Keratinocyte (primary cell): ENCODE data around the gene PRKAR1B. TPM values are rescaled to one million over a fixed set of nuclear protein-coding genes. Genes with fewer than 3 reads are reported as not detected.

Experiments used
- DNase-seq: peaks from one replicate; pipeline ENCODE4 v3.0.0-alpha.2; 2011; ENCODE audit warnings: low read depth, missing footprints, low spot score
- FAIRE-seq: peaks from 2 replicates; lab custom pipeline; 2011; peaks lifted over from hg19 to GRCh38; lab: Jason Lieb, UNC
- H2AFZ ChIP-seq: 2 replicates; pipeline ENCODE4 v1.6.0; 2012; ENCODE audit warnings: low read length, control low read depth, inconsistent platforms; ENCODE audit not compliant: control insufficient read depth
- H3K27ac ChIP-seq: 2 replicates; pipeline ENCODE4 v1.5.1; 2011; ENCODE audit warnings: low read length; ENCODE audit not compliant: control insufficient read depth, insufficient read depth
- H3K27me3 ChIP-seq: 3 replicates; pipeline ENCODE4 v1.6.0; 2011; ENCODE audit warnings: low read length; ENCODE audit not compliant: control insufficient read depth, insufficient read depth; ENCODE audit errors: extremely low read depth
- H3K36me3 ChIP-seq, 2 experiments: 2 replicates in 1 of 2; 3 replicates in 1 of 2; pipeline ENCODE4 v1.5.1; 2011; ENCODE audit warnings: low read length in 2 of 2, mild to moderate bottlenecking in 1 of 2; ENCODE audit not compliant: control insufficient read depth in 2 of 2, insufficient read depth in 2 of 2; ENCODE audit errors: extremely low read depth in 1 of 2
- H3K4me1 ChIP-seq: 3 replicates; pipeline ENCODE4 v1.5.1; 2011; ENCODE audit warnings: low read length; ENCODE audit not compliant: control insufficient read depth, insufficient read depth; ENCODE audit errors: extremely low read depth
- H3K4me2 ChIP-seq: 3 replicates; pipeline ENCODE4 v1.6.0; 2011; ENCODE audit warnings: low read depth, low read length; ENCODE audit not compliant: control insufficient read depth, insufficient read depth; ENCODE audit errors: extremely low read depth
- H3K4me3 ChIP-seq, 3 experiments: fragments of 200-600 bp in 1 of 3; sonication (generic) in 1 of 3; 2 replicates in 2 of 3; 3 replicates in 1 of 3; pipeline ENCODE4 v1.5.1; 2011 to 2016; ENCODE audit warnings: low read length in 3 of 3, mild to moderate bottlenecking in 3 of 3, control low read depth in 2 of 3, inconsistent platforms in 1 of 3, low read depth in 1 of 3, mixed read lengths in 1 of 3, mixed run types in 1 of 3, moderate library complexity in 1 of 3; ENCODE audit not compliant: control insufficient read depth in 2 of 3, insufficient read depth in 2 of 3; ENCODE audit errors: extremely low read depth in 1 of 3
- H3K79me2 ChIP-seq: 2 replicates; pipeline ENCODE4 v1.6.0; 2012; ENCODE audit warnings: low read length; ENCODE audit not compliant: control insufficient read depth, insufficient read depth
- H3K9ac ChIP-seq: 3 replicates; pipeline ENCODE4 v1.6.0; 2011; ENCODE audit warnings: low read length; ENCODE audit not compliant: control insufficient read depth, insufficient read depth; ENCODE audit errors: extremely low read depth
- H3K9me1 ChIP-seq: 3 replicates; pipeline ENCODE4 v1.6.0; 2011; ENCODE audit warnings: low read length; ENCODE audit not compliant: control insufficient read depth, insufficient read depth; ENCODE audit errors: extremely low read depth
- H3K9me3 ChIP-seq: 2 replicates; pipeline ENCODE4 v1.5.1; 2012; ENCODE audit warnings: low read depth, low read length; ENCODE audit not compliant: control insufficient read depth
- H4K20me1 ChIP-seq: 3 replicates; pipeline ENCODE4 v1.6.0; 2011; ENCODE audit warnings: low read length; ENCODE audit not compliant: control insufficient read depth, insufficient read depth; ENCODE audit errors: extremely low read depth
- EZH2 ChIP-seq: IDR thresholded peaks from one replicate; pipeline ENCODE4 v1.6.1; 2012; ENCODE audit warnings: inconsistent platforms, mild to moderate bottlenecking, low read length, moderate library complexity
- dilution Hi-C: fragments of 300-500 bp; cut with MboI; formaldehyde crosslinking; loops from one replicate; pipeline ENCODE4 v1.7.0; 2020; ENCODE audit warnings: low sequenced_read_pairs; ENCODE audit not compliant: extremely low pct_ligation_motif_present
- polyA plus RNA-seq, 5 experiments: library from polyadenylated mRNA; depleted of rRNA in 3 of 5; stranded (reverse) in 3 of 5; stranded (forward) in 1 of 5; unstranded in 1 of 5; fragments of >200 nt; gene quantifications; 1 replicate in 1 of 5; 2 replicates in 3 of 5; 3 replicates in 1 of 5; pipeline versions ENCODE4 v1.2.1 to v1.2.3, GENCODE V29; 2011 to 2012; ENCODE audit warnings: missing spikeins in 2 of 5, low read depth in 1 of 5, low replicate concordance in 1 of 5
- TF ChIP-seq, protein P1 (sequence below), 3 experiments: IDR thresholded peaks in 1 of 3; conservative IDR thresholded peaks in 1 of 3; optimal IDR thresholded peaks in 1 of 3; 2 replicates in 2 of 3; 3 replicates in 1 of 3; pipeline versions ENCODE3 to v1.5.1; 2011; ENCODE audit warnings: low read length in 3 of 3, mild to moderate bottlenecking in 3 of 3, moderate library complexity in 2 of 3, control low read depth in 1 of 3, inconsistent platforms in 1 of 3; ENCODE audit not compliant: insufficient read depth in 2 of 3; ENCODE audit errors: extremely low read depth in 1 of 3

PRKAR1B gene
- polyA plus RNA-seq, 1 donor (not counting 4 experiments of a cell fraction or from before 2014, with no cell fraction given) = 10.8 TPM

DNA sequence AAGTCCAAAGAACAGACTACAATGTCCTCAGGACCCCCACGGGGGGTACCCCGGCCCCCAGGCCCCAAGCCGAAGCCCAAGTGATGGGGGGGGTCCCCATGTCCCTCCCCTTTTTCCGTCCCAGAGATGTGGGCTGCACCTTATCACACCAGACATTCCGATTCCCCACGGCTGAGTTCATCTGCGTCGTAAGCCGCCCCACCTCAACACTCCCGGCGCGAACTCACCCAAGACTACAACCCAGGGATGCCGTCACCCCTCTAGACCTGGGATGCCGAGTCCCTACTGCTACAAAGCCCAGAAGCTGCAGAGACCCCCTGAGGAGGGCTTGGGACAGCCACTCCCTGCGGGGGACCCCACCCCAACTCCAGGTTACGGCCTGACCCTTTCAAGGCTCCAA is 221.9 kb downstream of the PRKAR1B start:
- Histone ChIP-seq H2AFZ (no peak overlapping the region), H3K36me3 (peaks cover 41 to 58% of the 10 kb centered on the region in 2 experiments), H3K27me3 (no peaks in the 10 kb centered on the region), H3K9me1 (no peaks in the 10 kb centered on the region), H3K4me3 (no peak overlapping the region), H3K9ac (no peak overlapping the region), H3K27ac (no peak overlapping the region), H3K4me1 (no peaks in the 10 kb centered on the region), H3K4me2 (no peak overlapping the region), H3K79me2 (peaks cover 42% of the 10 kb centered on the region), H3K9me3 (no peaks in the 10 kb centered on the region), H4K20me1 (no peaks in the 10 kb centered on the region)
- dilution Hi-C loops = no loop called here
- no peak for TF ChIP-seq EZH2
- TF ChIP-seq, protein P1, sequence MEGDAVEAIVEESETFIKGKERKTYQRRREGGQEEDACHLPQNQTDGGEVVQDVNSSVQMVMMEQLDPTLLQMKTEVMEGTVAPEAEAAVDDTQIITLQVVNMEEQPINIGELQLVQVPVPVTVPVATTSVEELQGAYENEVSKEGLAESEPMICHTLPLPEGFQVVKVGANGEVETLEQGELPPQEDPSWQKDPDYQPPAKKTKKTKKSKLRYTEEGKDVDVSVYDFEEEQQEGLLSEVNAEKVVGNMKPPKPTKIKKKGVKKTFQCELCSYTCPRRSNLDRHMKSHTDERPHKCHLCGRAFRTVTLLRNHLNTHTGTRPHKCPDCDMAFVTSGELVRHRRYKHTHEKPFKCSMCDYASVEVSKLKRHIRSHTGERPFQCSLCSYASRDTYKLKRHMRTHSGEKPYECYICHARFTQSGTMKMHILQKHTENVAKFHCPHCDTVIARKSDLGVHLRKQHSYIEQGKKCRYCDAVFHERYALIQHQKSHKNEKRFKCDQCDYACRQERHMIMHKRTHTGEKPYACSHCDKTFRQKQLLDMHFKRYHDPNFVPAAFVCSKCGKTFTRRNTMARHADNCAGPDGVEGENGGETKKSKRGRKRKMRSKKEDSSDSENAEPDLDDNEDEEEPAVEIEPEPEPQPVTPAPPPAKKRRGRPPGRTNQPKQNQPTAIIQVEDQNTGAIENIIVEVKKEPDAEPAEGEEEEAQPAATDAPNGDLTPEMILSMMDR (optimal IDR thresholded peaks at IDR 0.05 in 1 of 3, IDR thresholded peaks at IDR 0.05 in 1 of 3, conservative IDR thresholded peaks at IDR 0.05 in 1 of 3; ENCODE audit: extremely low read depth in 1 of 3, insufficient read depth in 2 of 3, low read length in 3 of 3) = no peak
- DNase-seq (no peak), FAIRE-seq (no peak)

- no peaks in the 10 kb centered on the region for H3K4me1 ChIP-seq
- H3K4me2 ChIP-seq = no peak overlapping the region
- dilution Hi-C loops = no loop called here
Observed at GRCh38 chr7:504221-505111, 222.6 kb downstream of the PRKAR1B start.

More at GRCh38 chr7:504221-505111, 222.6 kb downstream of the PRKAR1B start:
- no peak overlapping the region for H3K27ac ChIP-seq
- TF ChIP-seq, protein P1 (optimal IDR thresholded peaks at IDR 0.05 in 1 of 3, IDR thresholded peaks at IDR 0.05 in 1 of 3, conservative IDR thresholded peaks at IDR 0.05 in 1 of 3; ENCODE audit: extremely low read depth in 1 of 3, insufficient read depth in 2 of 3, low read length in 3 of 3) = no peak
- TF ChIP-seq EZH2 = no peak
- H2AFZ ChIP-seq = no peak overlapping the region
- no peak for FAIRE-seq
- no peak for DNase-seq
- no peaks in the 10 kb centered on the region for H3K9me3 ChIP-seq
- no peaks in the 10 kb centered on the region for H3K9me1 ChIP-seq
- peaks cover 42% of the 10 kb centered on the region for H3K79me2 ChIP-seq
- no peak overlapping the region for H3K9ac ChIP-seq
- no peaks in the 10 kb centered on the region for H3K27me3 ChIP-seq
- peaks cover 42 to 60% of the 10 kb centered on the region in 2 experiments for H3K36me3 ChIP-seq
- H3K4me3 ChIP-seq = no peak overlapping the region
- no peaks in the 10 kb centered on the region for H4K20me1 ChIP-seq
